HFFc6 (cell line): Measurements from ENCODE around the gene SLC35C1. TPM values are rescaled to one million over a fixed set of nuclear protein-coding genes. Genes with fewer than 3 reads are reported as not detected.

Experiments used
- DNase-seq: peaks from one replicate; pipeline ENCODE4 v3.0.0-alpha.2; 2018
- H3K27ac Mint-ChIP-seq: 2 replicates; pipeline ENCODE4 v1.8.0; 2020; ENCODE audit warnings: mild to moderate bottlenecking, mixed read lengths
- H3K27me3 Mint-ChIP-seq: 2 replicates; pipeline ENCODE4 v1.8.0; 2021; ENCODE audit warnings: mild to moderate bottlenecking, moderate library complexity, mixed read lengths; ENCODE audit not compliant: insufficient read depth
- H3K36me3 Mint-ChIP-seq: 2 replicates; pipeline ENCODE4 v1.8.0; 2021; ENCODE audit warnings: low read depth, mixed read lengths
- H3K4me1 Mint-ChIP-seq: 2 replicates; pipeline ENCODE4 v1.8.0; 2020; ENCODE audit warnings: low read depth, mixed read lengths
- H3K4me3 Mint-ChIP-seq: 2 replicates; pipeline ENCODE4 v1.8.0; 2020; ENCODE audit warnings: mild to moderate bottlenecking, moderate library complexity, mixed read lengths
- H3K9me3 Mint-ChIP-seq: 2 replicates; pipeline ENCODE4 v1.8.0; 2020; ENCODE audit warnings: mild to moderate bottlenecking, mixed read lengths
- CTCF ChIP-seq: fragments of 200-600 bp; sonication (generic); IDR thresholded peaks from 2 replicates; pipeline ENCODE4 v1.5.0; 2021; ENCODE audit warnings: antibody characterized with exemption, mild to moderate bottlenecking
- total RNA-seq, 6 experiments: library from RNA; stranded (reverse); fragmentation: NEBNext Ultra II Directional; extraction: Animal tissue kit (Norgen Biotek cat#: 25700); gene quantifications; 2 replicates in 1 of 6; 3 replicates in 5 of 6; pipeline ENCODE4 v1.2.3, GENCODE V29; 2021

Gene SLC35C1
- total RNA-seq, 6 experiments from 2014 or later, result 24.2 to 29.6 (median 27.4) TPM

- no peak overlapping the region for H3K4me3 Mint-ChIP-seq
- DNase-seq, result no peak
- H3K27me3 Mint-ChIP-seq, result peaks cover 35% of the 10 kb centered on the region
- no peak for TF ChIP-seq CTCF
- no peak overlapping the region for H3K27ac Mint-ChIP-seq
- no peaks in the 10 kb centered on the region for H3K36me3 Mint-ChIP-seq
- no peaks in the 10 kb centered on the region for H3K9me3 Mint-ChIP-seq
- H3K4me1 Mint-ChIP-seq, result no peaks in the 10 kb centered on the region
Observed at GRCh38 chr11:45777127-45777969, 27.6 kb upstream of the SLC35C1 start.

- no peak for DNase-seq
- H3K27ac Mint-ChIP-seq, result no peak overlapping the region
- H3K4me3 Mint-ChIP-seq, result no peak overlapping the region
- H3K9me3 Mint-ChIP-seq, result no peaks in the 10 kb centered on the region
- no peaks in the 10 kb centered on the region for H3K4me1 Mint-ChIP-seq
- no peaks in the 10 kb centered on the region for H3K36me3 Mint-ChIP-seq
- no peak for TF ChIP-seq CTCF
- H3K27me3 Mint-ChIP-seq, result peaks cover 35% of the 10 kb centered on the region
Observed at GRCh38 chr11:45778341-45778740, 26.6 kb upstream of the SLC35C1 start.

GRCh38 chr11:45779602-45780001, 25.3 kb upstream of the SLC35C1 start:
- DNase-seq, result no peak
- H3K36me3 Mint-ChIP-seq, result no peaks in the 10 kb centered on the region
- no peaks in the 10 kb centered on the region for H3K9me3 Mint-ChIP-seq
- H3K4me3 Mint-ChIP-seq, result no peak overlapping the region
- no peak for TF ChIP-seq CTCF
- no peak overlapping the region for H3K27ac Mint-ChIP-seq
- H3K4me1 Mint-ChIP-seq, result no peaks in the 10 kb centered on the region
- H3K27me3 Mint-ChIP-seq, result peaks cover 37% of the 10 kb centered on the region

GRCh38 chr11:45786272-45786671, 18.7 kb upstream of the SLC35C1 start:
- Mint-ChIP-seq H3K27me3 (peaks cover 13% of the 10 kb centered on the region), H3K9me3 (peaks cover 10% of the 10 kb centered on the region; the same call in 1 of the 2 replicates), H3K4me3 (no peak overlapping the region), H3K4me1 (no peaks in the 10 kb centered on the region), H3K27ac (no peak overlapping the region), H3K36me3 (peaks cover 5% of the 10 kb centered on the region; the same call in 1 of the 2 replicates)
- no peak for TF ChIP-seq CTCF
- DNase-seq, result no peak

- Mint-ChIP-seq H3K27me3 (peaks cover 21% of the 10 kb centered on the region), H3K4me3 (no peak overlapping the region), H3K36me3 (peaks cover 5% of the 10 kb centered on the region; the same call in 1 of the 2 replicates), H3K4me1 (no peaks in the 10 kb centered on the region), H3K27ac (no peak overlapping the region), H3K9me3 (peaks cover 10% of the 10 kb centered on the region; the same call in 1 of the 2 replicates)
- DNase-seq, result no peak
- TF ChIP-seq CTCF, result no peak
Observed at GRCh38 chr11:45788887-45789286, 16.1 kb upstream of the SLC35C1 start.
